Heart left ventricle (tissue), 13 donors: Measurements from ENCODE around the gene TPST1.

Experiments
- POLR2A ChIP-seq, 2 donors: fragments of 450-650 bp; IDR thresholded peaks; one replicate each; pipeline ENCODE4 v1.6.1; 2017; ENCODE audit warnings: antibody characterized with exemption in 2 of 2, mild to moderate bottlenecking in 2 of 2, moderate library complexity in 2 of 2
- TF ChIP-seq, protein P1 (sequence below), 12 donors: fragments of 200-600 bp; sonication (generic) in 4 of 12; IDR thresholded peaks; one replicate each; pipeline versions ENCODE4 v1.5.0 to v1.8.0; 2018 to 2022; ENCODE audit warnings: antibody characterized with exemption in 12 of 12, mild to moderate bottlenecking in 5 of 12
- donor health status: ischemic (EF 13 %, LVEDD 7.1; RV severe dilation, severe dysfunction).
- donor health status: DM: no; HTN: yes; CAD: no.
- donor health status: DM: no; HTN: no; CAD: no.
- donor health status: ischemic (EF 25% LVEDD 6.9; RV normal size, moderate dysfunction).
- donor health status: ischemic (EF 25% LVEDD 5.7; RV mildly dilated, moderate dysfunction).
- donor health status: ischemic (EF 35%, LVEDD 5.7; RV mildly dilated, moderate dysfunction).
- donor health status: nonischemic (EF 11% LVEDD 7.7; RV severe dilation, severe dysfunction).
- donor health status: DM: yes; HTN: yes; CAD: no.
- donor health status: PGD.
- donor health status: ischemic (EF 29% LVEDD 5.4; RV normal size, mild dysfunction).
- donor health status: nonischemic (EF 23%, LVEDD 6.1; RV moderate dilation, normal function).

GRCh38 chr7:66269978-66270377, 64.8 kb downstream of the TPST1 start:
- TF ChIP-seq, protein P1, sequence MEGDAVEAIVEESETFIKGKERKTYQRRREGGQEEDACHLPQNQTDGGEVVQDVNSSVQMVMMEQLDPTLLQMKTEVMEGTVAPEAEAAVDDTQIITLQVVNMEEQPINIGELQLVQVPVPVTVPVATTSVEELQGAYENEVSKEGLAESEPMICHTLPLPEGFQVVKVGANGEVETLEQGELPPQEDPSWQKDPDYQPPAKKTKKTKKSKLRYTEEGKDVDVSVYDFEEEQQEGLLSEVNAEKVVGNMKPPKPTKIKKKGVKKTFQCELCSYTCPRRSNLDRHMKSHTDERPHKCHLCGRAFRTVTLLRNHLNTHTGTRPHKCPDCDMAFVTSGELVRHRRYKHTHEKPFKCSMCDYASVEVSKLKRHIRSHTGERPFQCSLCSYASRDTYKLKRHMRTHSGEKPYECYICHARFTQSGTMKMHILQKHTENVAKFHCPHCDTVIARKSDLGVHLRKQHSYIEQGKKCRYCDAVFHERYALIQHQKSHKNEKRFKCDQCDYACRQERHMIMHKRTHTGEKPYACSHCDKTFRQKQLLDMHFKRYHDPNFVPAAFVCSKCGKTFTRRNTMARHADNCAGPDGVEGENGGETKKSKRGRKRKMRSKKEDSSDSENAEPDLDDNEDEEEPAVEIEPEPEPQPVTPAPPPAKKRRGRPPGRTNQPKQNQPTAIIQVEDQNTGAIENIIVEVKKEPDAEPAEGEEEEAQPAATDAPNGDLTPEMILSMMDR (IDR thresholded peaks at IDR 0.05), result no peak
- TF ChIP-seq POLR2A (IDR thresholded peaks at IDR 0.05), result no peak
